Embryonic facial prominence (tissue), 1 donor: Measurements from ENCODE around the gene MUCL3.
"Not testable (repeated sequence)": the region's sequence is repeated elsewhere in the genome, so short reads cannot be mapped to it uniquely, and the experiment has no call there.

Source experiments
- DNase-seq: peaks from one replicate; pipeline ENCODE4 v3.0.0-alpha.2; 2016; ENCODE audit errors: extremely low spot score

MUCL3 gene

GRCh38 chr6:30940361-30940986 lies at the start of gene MUCL3:
Gene MUCL3 (plus strand): TSS chr6:30940973. CDS start chr6:30941000, 27 bp downstream.
- no peak for DNase-seq

GRCh38 chr6:30891450-30891723 lies 49.4 kb upstream of the MUCL3 start:
- DNase-seq, result no peak

GRCh38 chr6:30891816-30892538 lies 48.8 kb upstream of the MUCL3 start:
- no peak for DNase-seq

GRCh38 chr6:30893001-30893591 lies 47.7 kb upstream of the MUCL3 start:
- DNase-seq, result no peak

GRCh38 chr6:30893666-30894065 lies 47.1 kb upstream of the MUCL3 start:
- no peak for DNase-seq

GRCh38 chr6:30894381-30894780 lies 46.4 kb upstream of the MUCL3 start:
- DNase-seq, result no peak

- DNase-seq, result no peak
These were observed 45.8 kb upstream of the MUCL3 start for GRCh38 chr6:30894935-30895334.

GRCh38 chr6:30895343-30895742 lies 45.4 kb upstream of the MUCL3 start:
- no peak for DNase-seq

- no peak for DNase-seq
These were observed 44.2 kb upstream of the MUCL3 start for GRCh38 chr6:30896541-30896940.

- DNase-seq, result no peak
These were observed 42.9 kb upstream of the MUCL3 start for GRCh38 chr6:30897882-30898281.

- DNase-seq, result no peak
These were observed 41.9 kb upstream of the MUCL3 start for GRCh38 chr6:30898750-30899360.

- DNase-seq, result no peak
These were observed 39.8 kb upstream of the MUCL3 start for GRCh38 chr6:30900863-30901417.

GRCh38 chr6:30901436-30901835 lies 39.3 kb upstream of the MUCL3 start:
- DNase-seq, result no peak

- not testable (repeated sequence) for DNase-seq
These were observed 38.6 kb upstream of the MUCL3 start for GRCh38 chr6:30902196-30902595.

GRCh38 chr6:30902709-30903108 lies 38.1 kb upstream of the MUCL3 start:
- DNase-seq, result no peak

- no peak for DNase-seq
These were observed 37.5 kb upstream of the MUCL3 start for GRCh38 chr6:30903236-30903635.

- not testable (repeated sequence) for DNase-seq
These were observed 33.4 kb upstream of the MUCL3 start for GRCh38 chr6:30907290-30907757.

- peak; percentile 96 for DNase-seq
These were observed 32.8 kb upstream of the MUCL3 start, which contains the start of gene GTF2H4 for GRCh38 chr6:30907758-30908591. Gene GTF2H4 (plus strand): TSS chr6:30908207.

- no peak for DNase-seq
These were observed 32.1 kb upstream of the MUCL3 start for GRCh38 chr6:30908700-30909099.

- DNase-seq, result not testable (repeated sequence)
These were observed 30.3 kb upstream of the MUCL3 start for GRCh38 chr6:30910473-30910872.

GRCh38 chr6:30912746-30913520 lies 27.8 kb upstream of the MUCL3 start:
- DNase-seq, result no peak
